T-helper 1 cell treated with Interleukin-12 subunit alpha and Interleukin-12 subunit beta and Interleukin-4 antibody, amounts not matched to agents 30 ng/mL and 1 ng/mL, for 36 hours (primary cell): ENCODE results near the gene KCNIP3. TPM values are rescaled to one million over a fixed set of nuclear protein-coding genes. Genes with fewer than 3 reads are reported as not detected.
"Not testable (repeated sequence)": the region's sequence is repeated elsewhere in the genome, so short reads cannot be mapped to it uniquely, and the experiment has no call there.

Experiments
- intact Hi-C: fragments of 100-400 bp; cut with micrococcal nuclease; formaldehyde crosslinking; loops from one replicate; pipeline ENCODE4 v1.15.1; 2024
- total RNA-seq: library from RNA; stranded (reverse); gene quantifications from 2 replicates; pipeline ENCODE4 v1.2.3, GENCODE V29; 2022

KCNIP3 gene
- total RNA-seq, 1 donor from 2014 or later = not detected

- intact Hi-C loops = loop anchor here (1.0 to 5.0 kb wide), 2 partner anchors 322 to 382 kb away; no protein-coding TSS in a partner anchor
Observed at GRCh38 chr2:95345563-95346230, 48.5 kb downstream of the KCNIP3 start.

DNA sequence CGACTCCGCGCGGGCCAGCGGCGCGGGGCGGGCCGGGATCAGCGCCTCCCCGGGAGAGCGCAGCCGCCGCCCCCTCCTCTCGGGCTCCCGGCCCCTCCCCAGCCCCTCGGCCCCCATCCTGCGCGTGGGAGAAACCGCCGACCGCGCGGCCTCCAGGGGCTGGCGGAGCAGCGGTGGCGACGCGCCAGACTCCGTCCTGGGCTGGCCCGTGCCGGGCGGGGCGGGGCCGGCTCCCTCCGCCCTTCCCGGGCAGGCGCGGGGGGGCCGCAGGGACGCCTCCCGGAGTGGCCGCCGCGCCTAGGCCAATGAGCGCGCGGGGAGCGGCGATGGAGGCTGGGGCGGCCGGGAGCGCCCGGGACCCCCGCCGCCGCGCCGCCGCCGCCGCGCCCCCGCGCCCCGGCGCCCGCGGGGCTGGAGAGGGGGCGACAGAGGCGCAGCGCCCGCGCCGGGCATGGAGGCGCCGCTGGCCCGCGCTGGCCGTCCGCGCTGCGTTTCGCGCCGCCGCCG lies 49.1 kb downstream of the KCNIP3 start:
- intact Hi-C loops = loop anchor here (5.0 kb wide), 1 partner anchor 381 kb away; no protein-coding TSS in a partner anchor

- intact Hi-C loops = loop anchor here (5.0 kb wide), 1 partner anchor 380 kb away; no protein-coding TSS in a partner anchor
Observed at GRCh38 chr2:95346738-95347671, 49.9 kb downstream of the KCNIP3 start.

DNA sequence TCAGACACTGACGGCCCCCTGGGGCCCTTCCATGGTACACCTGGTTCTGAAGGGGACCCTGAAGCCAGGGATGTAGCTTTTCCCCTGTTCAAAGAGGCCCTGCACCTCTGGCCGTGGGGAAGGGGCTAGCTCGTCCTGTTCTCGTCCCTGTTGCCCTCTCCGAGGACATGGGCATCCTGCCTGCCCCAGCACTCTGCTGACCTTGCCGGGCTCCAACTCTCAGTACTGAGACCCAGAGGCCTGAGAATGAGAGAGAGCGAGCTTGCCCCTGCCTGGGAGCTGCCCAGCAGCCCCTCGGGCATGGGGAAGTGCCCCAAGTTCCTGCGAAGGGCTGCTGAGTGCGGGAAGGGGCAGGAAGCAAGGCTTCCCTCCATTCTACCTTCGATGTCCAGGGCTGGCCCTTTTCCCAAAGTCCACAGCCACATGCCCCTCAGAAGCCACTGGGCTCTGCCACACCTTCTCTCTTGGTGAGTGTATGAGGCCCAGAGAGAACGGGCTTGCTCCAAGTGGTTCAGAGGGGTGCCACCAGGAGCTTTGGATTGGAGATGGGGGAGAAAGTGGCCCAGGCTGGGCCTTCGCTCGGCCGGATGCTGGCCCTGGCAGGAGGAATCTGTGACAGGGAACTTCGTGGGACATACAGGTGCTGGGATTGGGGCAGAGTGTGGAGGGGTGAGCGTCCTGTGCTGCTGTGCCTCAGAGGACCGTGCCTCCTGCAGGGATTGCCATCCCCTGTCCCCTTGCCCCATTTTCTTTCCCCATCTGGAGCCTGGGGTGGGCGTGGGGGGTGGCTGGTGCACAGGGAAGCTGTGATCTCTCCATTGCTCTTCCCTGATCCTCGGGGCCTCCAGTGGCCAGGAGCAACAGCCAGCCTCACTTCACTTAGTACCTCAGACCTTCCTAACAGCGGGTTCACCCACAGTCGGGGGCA lies 50.8 kb downstream of the KCNIP3 start:
- intact Hi-C loops = loop anchor here (5.0 kb wide), 1 partner anchor 379 kb away; no protein-coding TSS in a partner anchor

DNA sequence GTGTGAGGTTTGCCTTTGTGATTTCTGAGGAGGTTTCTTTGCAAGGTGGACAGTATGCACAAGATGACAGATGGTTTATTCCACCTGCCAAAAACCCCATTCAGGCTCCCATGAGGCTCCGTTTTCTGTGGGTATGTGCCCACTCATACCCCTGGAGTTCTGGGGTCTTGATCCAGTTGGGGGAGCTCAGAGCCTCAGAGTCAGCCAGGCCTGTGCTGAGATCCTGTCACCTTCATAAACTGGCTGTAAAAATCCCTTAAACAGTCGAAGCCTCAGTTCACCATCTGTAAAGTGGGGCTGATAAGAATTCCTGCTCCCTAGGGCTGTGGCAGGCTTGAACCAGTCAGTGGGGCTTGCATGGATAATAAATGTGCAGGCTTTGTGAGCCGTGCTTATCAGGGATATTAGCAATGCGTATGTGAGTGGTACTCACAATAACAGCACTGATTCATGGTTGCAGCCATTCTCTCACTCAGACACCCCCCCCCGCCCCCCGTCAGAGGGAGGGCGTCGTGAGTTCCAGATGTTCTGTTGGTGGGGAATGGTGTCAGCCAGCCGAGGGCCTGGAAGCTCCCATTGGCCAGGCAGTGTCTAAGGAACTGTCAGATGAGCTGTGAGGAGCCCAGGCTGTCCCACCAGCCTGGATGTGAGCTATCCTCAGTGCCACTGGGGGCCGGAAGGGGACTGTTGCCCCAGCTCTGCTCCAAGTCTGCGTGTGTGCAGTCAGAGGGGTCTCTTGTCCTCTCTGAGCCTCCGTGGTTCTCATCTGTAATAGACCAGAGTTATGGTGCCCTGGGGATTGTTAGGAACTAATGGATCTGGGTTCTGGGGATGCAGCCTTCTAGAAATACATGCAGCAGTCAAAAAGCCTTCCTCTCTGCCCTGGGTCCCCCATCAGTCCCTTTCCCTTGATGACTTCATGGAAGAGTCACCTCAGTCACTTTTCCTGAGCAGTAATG lies 51.7 kb downstream of the KCNIP3 start:
- intact Hi-C loops = loop anchor here (5.0 kb wide), 1 partner anchor 378 kb away; no protein-coding TSS in a partner anchor

DNA sequence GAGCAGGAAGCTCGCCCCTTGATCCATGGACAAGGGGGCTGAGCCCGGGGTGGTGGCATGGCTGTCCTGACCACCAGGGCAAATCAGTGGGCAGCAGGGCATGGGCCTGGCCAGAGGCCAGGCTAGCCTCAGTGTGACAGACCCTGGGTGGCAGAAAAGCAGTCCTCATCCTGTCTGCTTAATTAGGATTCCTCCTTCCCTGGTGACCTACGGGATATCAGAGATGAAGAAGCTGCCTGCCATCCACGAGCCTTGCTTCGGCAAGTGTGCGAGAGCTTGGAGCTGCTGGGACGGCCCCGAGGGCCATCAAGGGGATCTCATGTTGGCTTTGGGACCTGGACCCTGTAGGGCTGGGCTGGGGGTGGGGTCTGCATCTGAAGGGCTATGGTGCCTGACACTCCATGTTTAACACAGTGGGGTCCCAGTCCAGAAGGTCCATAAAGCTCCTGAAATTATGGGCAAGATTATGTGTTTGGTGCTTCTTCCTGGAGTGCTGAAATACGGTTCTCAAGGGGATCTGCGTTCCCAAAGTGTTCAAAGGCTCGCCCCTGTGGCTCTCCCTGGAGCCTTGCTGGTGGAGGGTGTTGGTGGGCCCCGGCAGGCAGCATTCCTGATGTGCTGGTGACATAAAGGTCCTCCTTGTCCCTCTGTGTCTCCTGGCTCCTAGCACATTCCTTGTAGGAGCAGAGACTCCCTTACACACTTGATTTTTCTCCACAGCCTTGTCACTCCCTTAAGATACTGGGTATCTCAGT lies 52.6 kb downstream of the KCNIP3 start:
- intact Hi-C loops = loop anchor here (5.0 kb wide), 1 partner anchor 378 kb away; no protein-coding TSS in a partner anchor

- intact Hi-C loops = no loop called here
Observed at GRCh38 chr2:95350368-95350767, 53.2 kb downstream of the KCNIP3 start.

DNA sequence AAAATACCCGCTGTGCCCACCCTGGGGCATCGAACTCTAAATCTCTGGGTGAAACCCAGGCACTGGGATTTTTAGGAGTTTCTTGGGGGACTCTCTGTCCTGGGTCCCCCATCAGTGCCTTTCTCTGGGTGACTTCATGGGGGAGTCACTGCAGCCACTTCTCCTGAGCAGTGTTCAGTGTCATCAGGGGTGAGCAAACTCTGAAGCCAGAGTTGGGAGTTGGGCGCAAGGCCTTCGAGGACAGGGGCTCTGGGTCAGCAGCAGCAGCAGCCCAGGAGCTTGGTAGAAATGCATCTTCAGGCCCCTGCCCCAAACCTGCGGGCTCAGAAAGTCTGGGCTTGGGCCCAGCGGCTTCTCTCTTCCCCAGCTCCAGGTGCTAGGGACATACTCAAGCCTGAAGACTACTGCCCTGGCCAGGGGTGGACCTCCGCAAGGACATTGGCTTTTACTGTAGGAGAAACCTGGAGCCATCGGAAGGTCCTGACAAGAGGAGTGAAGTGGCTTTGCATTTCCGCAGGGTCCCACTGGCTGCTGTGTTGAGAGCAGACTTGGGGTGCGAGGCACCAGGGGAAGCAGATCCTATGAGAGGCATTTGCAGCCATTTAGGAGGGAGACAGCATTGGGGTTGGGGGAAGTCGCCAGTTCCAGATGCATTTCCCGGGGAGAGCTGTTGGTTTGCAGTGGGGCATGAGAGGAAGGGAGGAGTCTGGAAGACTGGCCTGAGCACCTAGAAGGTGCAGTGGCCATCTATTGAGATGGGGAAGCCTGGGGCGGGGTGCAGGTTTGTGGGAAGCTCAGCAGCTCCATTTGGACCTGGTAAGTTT lies 53.8 kb downstream of the KCNIP3 start:
- intact Hi-C loops = no loop called here

DNA sequence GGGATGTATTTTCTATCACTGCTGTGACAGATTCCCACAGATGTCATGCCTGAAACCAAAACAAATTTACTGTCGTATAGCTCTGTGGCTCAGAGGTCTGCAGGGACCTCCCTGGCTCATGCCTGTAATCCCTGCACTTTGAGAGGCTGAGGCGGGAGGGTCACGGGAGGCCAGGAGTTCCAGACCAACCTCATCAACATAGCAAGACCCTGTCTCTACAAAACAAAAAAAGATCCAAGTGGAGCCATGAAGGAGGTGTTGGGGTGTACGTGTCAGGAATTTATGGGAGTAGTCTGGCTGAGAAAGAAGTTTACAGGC lies 54.4 kb downstream of the KCNIP3 start:
- intact Hi-C loops = no loop called here

- intact Hi-C loops = no loop called here
Observed at GRCh38 chr2:95352310-95353054, 55.3 kb downstream of the KCNIP3 start.

GRCh38 chr2:95353055-95353575 lies 56.0 kb downstream of the KCNIP3 start:
- intact Hi-C loops = no loop called here

- intact Hi-C loops = no loop called here
Observed at GRCh38 chr2:95353613-95354468, 56.7 kb downstream of the KCNIP3 start.

- intact Hi-C loops = no loop called here
Observed at GRCh38 chr2:95354469-95354901, 57.3 kb downstream of the KCNIP3 start.

GRCh38 chr2:95354925-95355324 lies 57.8 kb downstream of the KCNIP3 start:
- intact Hi-C loops = no loop called here

- intact Hi-C loops = not testable (repeated sequence)
Observed at GRCh38 chr2:95355486-95355885, 58.3 kb downstream of the KCNIP3 start.
